ENCODE data around the gene DCDC2B. TPM values are rescaled to one million over a fixed set of nuclear protein-coding genes. Genes with fewer than 3 reads are reported as not detected.

The DCDC2B gene
- total RNA-seq, 1 experiment from 2014 or later, result not detected

GRCh38 chr1:32204943-32205361 is 3.9 kb upstream of the DCDC2B start:
- ChIA-PET POLR2A (interaction anchor here (0.5 to 1.2 kb wide), 5 partner anchors 10 to 1385 kb away, joined by 3 to 8 read pairs (median 6); partner anchors contain the start of gene TXLNA), CTCF (interaction anchor here (0.9 to 2.8 kb wide), 6 partner anchors 11 to 132 kb away, joined by 4 to 17 read pairs (median 5); partner anchors contain the start of genes TMEM39B and TXLNA)
- Mint-ChIP-seq H3K9me3 (no peaks in the 10 kb centered on the region), H3K27me3 (ENCODE audit: low read depth) (peaks cover 8% of the 10 kb centered on the region), H3K4me3 (peak overlapping the region; percentile 96), H3K4me1 (peaks cover 24% of the 10 kb centered on the region), H3K27ac (no peak overlapping the region), H3K36me3 (peaks cover 4% of the 10 kb centered on the region)
- TF ChIP-seq ARID4B (CRISPR knock-in tag; IDR thresholded peaks at IDR 0.05; ENCODE audit: borderline replicate concordance) (0 out of 2 replicates have a peak, but pooled peaks have one; percentile 58), CBFB (CRISPR knock-in tag; IDR thresholded peaks at IDR 0.05; ENCODE audit: low read depth) (no peak)
- DNase-seq (ENCODE audit: low spot score) (peak; percentile 35), ATAC-seq (no peak)

GRCh38 chr1:32205401-32206370 is 3.2 kb upstream of the DCDC2B start, which contains the start of gene IQCC:
TSS of gene IQCC (plus strand) at chr1:32205671. CDS start at chr1:32205682, 11 bp downstream.
- POLR2A ChIA-PET, result interaction anchor here (0.5 to 1.5 kb wide), 7 partner anchors 10 to 1385 kb away, joined by 3 to 8 read pairs (median 5); partner anchors contain the start of genes MARCKSL1 and TXLNA
- peak; percentile 94 for DNase-seq (ENCODE audit: low spot score)
- peaks cover 4% of the 10 kb centered on the region for H3K36me3 Mint-ChIP-seq
- TF ChIP-seq ZNF121 (CRISPR knock-in tag; IDR thresholded peaks at IDR 0.05) (peak; percentile 38; the same call in 1 of the 2 replicates), SP1 (CRISPR knock-in tag; conservative IDR thresholded peaks at IDR 0.05) (peak; percentile 85), ETV6 (CRISPR knock-in tag; IDR thresholded peaks at IDR 0.05) (peak; percentile 73; the same call in 1 of the 2 replicates), CREM (CRISPR knock-in tag; IDR thresholded peaks at IDR 0.05) (peak; percentile 95), ZNF512 (CRISPR knock-in tag; IDR thresholded peaks at IDR 0.05; ENCODE audit: borderline replicate concordance) (no peak), ZNF232 (CRISPR knock-in tag; IDR thresholded peaks at IDR 0.05) (0 out of 2 replicates have a peak, but pooled peaks have one; percentile 48), ZSCAN18 (CRISPR knock-in tag; IDR thresholded peaks at IDR 0.05) (no peak), ZNF281 (CRISPR knock-in tag; IDR thresholded peaks at IDR 0.05) (no peak)
- peaks cover 8% of the 10 kb centered on the region for H3K27me3 Mint-ChIP-seq (ENCODE audit: low read depth)
- H3K27ac Mint-ChIP-seq, result 0 out of 2 replicates have a peak within 1 kb of the TSS, but pooled peaks have one; percentile 74
- H3K4me3 Mint-ChIP-seq, result peak within 1 kb of the TSS; percentile 96
- no peaks in the 10 kb centered on the region for H3K9me3 Mint-ChIP-seq
- CTCF ChIA-PET, result interaction anchor here (0.5 to 2.8 kb wide), 6 partner anchors 10 to 132 kb away, joined by 3 to 17 read pairs (median 5); partner anchors contain the start of genes TMEM39B and TXLNA
- peaks cover 19% of the 10 kb centered on the region for H3K4me1 Mint-ChIP-seq
- ATAC-seq, result peak; percentile 78
